Measurements from ENCODE around the gene TBCC.

Gene TBCC

DNA sequence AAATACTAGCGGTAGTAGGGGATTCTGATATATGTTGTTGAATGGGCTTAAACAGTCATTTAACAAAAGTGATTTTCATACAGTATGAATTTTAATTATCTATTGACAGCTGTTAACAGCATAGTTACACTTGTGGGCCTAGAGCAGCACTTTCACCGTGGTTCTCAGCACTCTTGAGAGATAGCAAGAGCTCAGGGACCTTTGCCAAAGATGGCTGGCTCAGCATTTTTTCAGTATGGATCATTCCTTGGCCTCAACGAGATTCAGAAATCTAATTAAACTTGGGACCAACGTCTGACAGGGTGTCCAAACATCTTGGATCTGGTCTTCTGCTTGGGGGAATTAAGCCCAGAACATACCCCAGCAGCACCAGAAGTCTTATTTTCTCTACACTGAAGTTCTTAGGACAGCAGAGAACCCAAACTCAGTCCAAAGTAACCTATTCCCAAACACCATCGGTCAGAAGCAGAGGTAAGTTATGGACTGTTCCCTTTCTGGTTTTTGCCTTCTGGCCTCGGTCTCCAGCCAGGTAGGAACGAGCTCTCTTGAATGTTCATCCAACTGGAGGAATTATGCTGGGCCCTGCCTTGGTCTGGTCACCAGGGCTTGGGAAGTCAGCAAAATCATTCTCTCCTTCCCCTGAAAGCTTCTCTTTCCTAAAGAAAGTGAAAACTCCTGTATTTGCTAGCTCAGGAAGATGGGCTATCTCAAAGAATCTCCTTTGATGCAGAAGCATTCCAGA, 49.2 kb downstream of the TBCC start:
- DNase-seq = no peak

DNA sequence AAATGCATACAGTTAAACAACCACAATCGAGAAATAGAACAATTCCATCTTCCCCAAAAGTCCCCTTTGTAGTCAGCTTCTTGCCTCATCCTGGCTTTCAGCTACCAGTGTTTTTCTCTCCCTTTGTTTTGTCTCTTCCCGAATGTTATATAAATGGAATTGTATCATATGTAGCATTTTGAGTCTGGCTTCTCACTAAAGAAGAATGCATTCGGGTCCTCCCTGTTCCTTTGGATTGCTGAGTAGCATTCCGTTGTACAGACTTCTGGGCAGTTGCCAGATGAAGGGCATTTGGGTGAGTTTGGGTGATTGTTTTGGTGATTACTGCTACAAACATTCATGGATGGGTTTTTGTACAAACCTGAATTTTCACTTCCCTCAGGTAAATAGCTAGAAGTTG, 51.3 kb downstream of the TBCC start:
- no peak for DNase-seq
